ENCODE measurements around the gene C4B.
"Not testable (repeated sequence)": the region's sequence is repeated elsewhere in the genome, so short reads cannot be mapped to it uniquely, and the experiment has no call there.

C4B gene

DNA sequence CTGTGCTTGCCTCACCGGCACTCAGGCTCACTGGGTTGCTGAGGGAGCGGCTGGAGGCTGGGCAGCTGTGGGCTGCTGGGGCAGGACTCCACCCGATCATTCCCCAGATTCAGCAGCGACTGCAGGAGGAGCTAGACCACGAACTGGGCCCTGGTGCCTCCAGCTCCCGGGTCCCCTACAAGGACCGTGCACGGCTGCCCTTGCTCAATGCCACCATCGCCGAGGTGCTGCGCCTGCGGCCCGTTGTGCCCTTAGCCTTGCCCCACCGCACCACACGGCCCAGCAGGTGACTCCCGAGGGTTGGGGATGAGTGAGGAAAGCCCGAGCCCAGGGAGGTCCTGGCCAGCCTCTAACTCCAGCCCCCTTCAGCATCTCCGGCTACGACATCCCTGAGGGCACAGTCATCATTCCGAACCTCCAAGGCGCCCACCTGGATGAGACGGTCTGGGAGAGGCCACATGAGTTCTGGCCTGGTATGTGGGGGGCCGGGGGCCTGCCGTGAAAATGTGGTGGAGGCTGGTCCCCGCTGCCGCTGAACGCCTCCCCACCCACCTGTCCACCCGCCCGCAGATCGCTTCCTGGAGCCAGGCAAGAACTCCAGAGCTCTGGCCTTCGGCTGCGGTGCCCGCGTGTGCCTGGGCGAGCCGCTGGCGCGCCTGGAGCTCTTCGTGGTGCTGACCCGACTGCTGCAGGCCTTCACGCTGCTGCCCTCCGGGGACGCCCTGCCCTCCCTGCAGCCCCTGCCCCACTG lies 25.9 kb downstream of the C4B start:
- not testable (repeated sequence) for H3K4me3 ChIP-seq (ENCODE audit: low read depth in 1 of 2, low read length in 2 of 2); H3K9me3 ChIP-seq (ENCODE audit: low read length); H3K4me1 ChIP-seq (ENCODE audit: insufficient read depth, low read length)

DNA sequence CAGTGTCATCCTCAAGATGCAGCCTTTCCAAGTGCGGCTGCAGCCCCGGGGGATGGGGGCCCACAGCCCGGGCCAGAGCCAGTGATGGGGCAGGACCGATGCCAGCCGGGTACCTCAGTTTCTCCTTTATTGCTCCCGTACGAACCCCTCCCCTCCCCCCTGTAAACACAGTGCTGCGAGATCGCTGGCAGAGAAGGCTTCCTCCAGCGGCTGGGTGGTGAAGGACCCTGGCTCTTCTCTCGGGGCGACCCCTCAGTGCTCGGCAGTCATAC lies 26.4 kb downstream of the C4B start:
- H3K4me1 ChIP-seq (ENCODE audit: insufficient read depth, low read length); H3K4me3 ChIP-seq (ENCODE audit: low read depth in 1 of 2, low read length in 2 of 2); H3K36me3 ChIP-seq (ENCODE audit: insufficient read depth, low read length); H3K27ac ChIP-seq (ENCODE audit: low read depth, low read length); H3K9me3 ChIP-seq (ENCODE audit: low read length); H3K9ac ChIP-seq (ENCODE audit: low read length); H3K27me3 ChIP-seq (ENCODE audit: control insufficient read depth in 1 of 2, insufficient read depth in 2 of 2, low read length in 2 of 2): not testable (repeated sequence)

More for the DNA sequence above, 25.9 kb downstream of the C4B start:
- not testable (repeated sequence) for H3K9ac ChIP-seq (ENCODE audit: low read length); H3K27me3 ChIP-seq (ENCODE audit: control insufficient read depth in 1 of 2, insufficient read depth in 2 of 2, low read length in 2 of 2); H3K27ac ChIP-seq (ENCODE audit: low read depth, low read length); H3K36me3 ChIP-seq (ENCODE audit: insufficient read depth, low read length)

- H3K9me3 ChIP-seq (ENCODE audit: low read length); H3K27ac ChIP-seq (ENCODE audit: low read depth, low read length); H3K27me3 ChIP-seq (ENCODE audit: control insufficient read depth in 1 of 2, insufficient read depth in 2 of 2, low read length in 2 of 2); H3K9ac ChIP-seq (ENCODE audit: low read length); H3K4me1 ChIP-seq (ENCODE audit: insufficient read depth, low read length); H3K4me3 ChIP-seq (ENCODE audit: low read depth in 1 of 2, low read length in 2 of 2); H3K36me3 ChIP-seq (ENCODE audit: insufficient read depth, low read length): not testable (repeated sequence)
Observed at GRCh38 chr6:32041385-32041784, 26.8 kb downstream of the C4B start.

DNA sequence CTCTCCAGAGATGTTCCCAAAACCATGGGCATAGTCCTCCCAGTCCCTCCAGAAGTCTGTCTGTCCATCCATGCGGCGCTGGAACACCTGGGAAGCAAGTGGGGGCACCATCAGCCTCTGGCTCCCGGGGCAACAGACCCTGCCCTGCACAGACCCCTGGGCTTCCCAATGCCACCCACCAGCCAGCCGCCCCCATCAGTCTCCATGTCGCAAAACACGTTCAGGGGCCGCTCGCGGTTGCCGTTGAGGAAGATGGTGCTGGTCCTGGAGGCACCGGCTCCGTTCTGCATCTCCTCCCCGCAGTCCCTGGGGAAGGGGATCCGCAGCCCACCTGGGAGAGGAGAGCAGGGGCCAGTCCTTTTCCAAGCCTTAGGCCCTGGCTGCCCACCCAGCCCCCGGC lies 27.7 kb downstream of the C4B start:
- peaks cover 13% of the 10 kb centered on the region for H3K4me1 ChIP-seq (ENCODE audit: insufficient read depth, low read length)
- not testable (repeated sequence) for H3K27me3 ChIP-seq (ENCODE audit: control insufficient read depth in 1 of 2, insufficient read depth in 2 of 2, low read length in 2 of 2); H3K4me3 ChIP-seq (ENCODE audit: low read depth in 1 of 2, low read length in 2 of 2); H3K9me3 ChIP-seq (ENCODE audit: low read length); H3K36me3 ChIP-seq (ENCODE audit: insufficient read depth, low read length); H3K27ac ChIP-seq (ENCODE audit: low read depth, low read length); H3K9ac ChIP-seq (ENCODE audit: low read length)

- not testable (repeated sequence) for H3K36me3 ChIP-seq (ENCODE audit: insufficient read depth, low read length); H3K9me3 ChIP-seq (ENCODE audit: low read length); H3K27me3 ChIP-seq (ENCODE audit: control insufficient read depth in 1 of 2, insufficient read depth in 2 of 2, low read length in 2 of 2); H3K4me3 ChIP-seq (ENCODE audit: low read depth in 1 of 2, low read length in 2 of 2); H3K27ac ChIP-seq (ENCODE audit: low read depth, low read length); H3K9ac ChIP-seq (ENCODE audit: low read length)
- H3K4me1 ChIP-seq (ENCODE audit: insufficient read depth, low read length), result peaks cover 20% of the 10 kb centered on the region
Observed at GRCh38 chr6:32043589-32044380, 29.2 kb downstream of the C4B start.

DNA sequence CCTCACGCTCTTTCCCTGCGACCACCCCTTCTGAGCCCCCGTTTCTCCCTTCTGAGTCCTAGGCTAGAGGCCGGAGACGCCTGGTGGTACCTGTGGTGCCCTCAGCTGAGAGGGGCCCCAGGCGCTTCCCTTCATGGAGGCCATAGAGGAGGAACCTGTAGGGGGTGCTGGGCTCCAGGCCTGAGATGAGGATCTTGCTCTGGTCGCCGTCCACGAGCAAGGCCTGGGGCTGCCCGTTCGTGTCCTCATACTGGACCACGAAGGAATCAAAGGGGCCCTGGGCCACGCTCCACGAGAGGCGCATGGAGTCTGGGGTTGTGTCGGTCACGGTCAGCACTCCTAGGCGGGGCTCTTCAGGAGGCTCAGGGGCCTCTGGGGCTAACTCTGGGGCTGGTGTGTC lies 30.3 kb downstream of the C4B start:
- not testable (repeated sequence) for H3K36me3 ChIP-seq (ENCODE audit: insufficient read depth, low read length); H3K27me3 ChIP-seq (ENCODE audit: control insufficient read depth in 1 of 2, insufficient read depth in 2 of 2, low read length in 2 of 2); H3K4me3 ChIP-seq (ENCODE audit: low read depth in 1 of 2, low read length in 2 of 2); H3K9me3 ChIP-seq (ENCODE audit: low read length); H3K9ac ChIP-seq (ENCODE audit: low read length); H3K27ac ChIP-seq (ENCODE audit: low read depth, low read length)
- peaks cover 20% of the 10 kb centered on the region for H3K4me1 ChIP-seq (ENCODE audit: insufficient read depth, low read length)

DNA sequence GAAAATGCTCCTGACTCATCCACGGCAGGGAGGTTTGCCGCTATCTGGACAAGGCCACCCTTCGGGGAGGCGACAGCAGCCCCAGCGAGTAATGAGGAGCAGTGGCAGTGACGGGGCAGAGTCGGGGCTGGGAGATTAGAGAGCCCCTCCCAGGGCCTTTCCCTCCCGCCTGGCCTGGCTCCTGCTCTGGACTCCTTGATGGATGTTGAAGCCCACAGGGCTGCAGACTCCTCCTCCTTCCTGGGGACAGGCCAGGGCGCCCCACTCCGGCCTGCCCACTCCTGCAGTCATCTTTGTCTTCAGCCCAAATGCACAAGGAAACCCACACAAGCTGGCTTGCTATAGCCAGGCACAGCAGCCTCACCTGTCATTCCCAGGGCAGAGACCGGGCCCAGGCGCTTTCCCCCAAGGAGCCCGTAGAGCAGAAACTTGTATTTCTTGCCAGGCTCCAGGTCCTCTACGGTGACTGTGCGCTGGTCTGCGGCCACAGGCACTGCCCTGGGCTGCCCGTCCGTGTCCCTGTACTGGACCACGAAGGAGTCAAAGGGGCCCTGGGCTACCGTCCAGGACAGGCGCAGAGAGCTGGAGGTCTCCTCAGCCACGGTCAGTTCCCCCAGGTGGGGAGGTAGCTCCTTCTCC lies 31.3 kb downstream of the C4B start:
- H3K27me3 ChIP-seq (ENCODE audit: control insufficient read depth in 1 of 2, insufficient read depth in 2 of 2, low read length in 2 of 2), result no peaks in the 10 kb centered on the region
- no peak overlapping the region for H3K4me3 ChIP-seq (ENCODE audit: low read depth in 1 of 2, low read length in 2 of 2)
- H3K4me1 ChIP-seq (ENCODE audit: insufficient read depth, low read length), result peaks cover 20% of the 10 kb centered on the region
- H3K9ac ChIP-seq (ENCODE audit: low read length), result no peak overlapping the region
- no peaks in the 10 kb centered on the region for H3K36me3 ChIP-seq (ENCODE audit: insufficient read depth, low read length)
- peak overlapping the region; percentile 44 for H3K27ac ChIP-seq (ENCODE audit: low read depth, low read length)
- H3K9me3 ChIP-seq (ENCODE audit: low read length), result no peaks in the 10 kb centered on the region

GRCh38 chr6:32046450-32047083 lies 32.0 kb downstream of the C4B start:
- no peak overlapping the region for H3K9ac ChIP-seq (ENCODE audit: low read length)
- H3K27me3 ChIP-seq (ENCODE audit: control insufficient read depth in 1 of 2, insufficient read depth in 2 of 2, low read length in 2 of 2), result no peaks in the 10 kb centered on the region
- peak overlapping the region; percentile 44 for H3K27ac ChIP-seq (ENCODE audit: low read depth, low read length)
- no peaks in the 10 kb centered on the region for H3K9me3 ChIP-seq (ENCODE audit: low read length)
- H3K4me3 ChIP-seq (ENCODE audit: low read depth in 1 of 2, low read length in 2 of 2), result no peak overlapping the region
- H3K36me3 ChIP-seq (ENCODE audit: insufficient read depth, low read length), result no peaks in the 10 kb centered on the region
- H3K4me1 ChIP-seq (ENCODE audit: insufficient read depth, low read length), result peaks cover 20% of the 10 kb centered on the region

GRCh38 chr6:32047084-32047478 lies 32.5 kb downstream of the C4B start:
- H3K4me3 ChIP-seq (ENCODE audit: low read depth in 1 of 2, low read length in 2 of 2), result no peak overlapping the region
- no peaks in the 10 kb centered on the region for H3K9me3 ChIP-seq (ENCODE audit: low read length)
- no peaks in the 10 kb centered on the region for H3K36me3 ChIP-seq (ENCODE audit: insufficient read depth, low read length)
- H3K4me1 ChIP-seq (ENCODE audit: insufficient read depth, low read length), result peaks cover 20% of the 10 kb centered on the region
- H3K27me3 ChIP-seq (ENCODE audit: control insufficient read depth in 1 of 2, insufficient read depth in 2 of 2, low read length in 2 of 2), result no peaks in the 10 kb centered on the region
- H3K27ac ChIP-seq (ENCODE audit: low read depth, low read length), result peak overlapping the region; percentile 3
- H3K9ac ChIP-seq (ENCODE audit: low read length), result no peak overlapping the region

GRCh38 chr6:32047539-32047854 lies 32.9 kb downstream of the C4B start:
- H3K27me3 ChIP-seq (ENCODE audit: control insufficient read depth in 1 of 2, insufficient read depth in 2 of 2, low read length in 2 of 2), result no peaks in the 10 kb centered on the region
- H3K4me1 ChIP-seq (ENCODE audit: insufficient read depth, low read length), result peaks cover 20% of the 10 kb centered on the region
- H3K9me3 ChIP-seq (ENCODE audit: low read length), result no peaks in the 10 kb centered on the region
- H3K4me3 ChIP-seq (ENCODE audit: low read depth in 1 of 2, low read length in 2 of 2), result no peak overlapping the region
- H3K36me3 ChIP-seq (ENCODE audit: insufficient read depth, low read length), result no peaks in the 10 kb centered on the region
- peak overlapping the region; percentile 3 for H3K27ac ChIP-seq (ENCODE audit: low read depth, low read length)
- H3K9ac ChIP-seq (ENCODE audit: low read length), result no peak overlapping the region

DNA sequence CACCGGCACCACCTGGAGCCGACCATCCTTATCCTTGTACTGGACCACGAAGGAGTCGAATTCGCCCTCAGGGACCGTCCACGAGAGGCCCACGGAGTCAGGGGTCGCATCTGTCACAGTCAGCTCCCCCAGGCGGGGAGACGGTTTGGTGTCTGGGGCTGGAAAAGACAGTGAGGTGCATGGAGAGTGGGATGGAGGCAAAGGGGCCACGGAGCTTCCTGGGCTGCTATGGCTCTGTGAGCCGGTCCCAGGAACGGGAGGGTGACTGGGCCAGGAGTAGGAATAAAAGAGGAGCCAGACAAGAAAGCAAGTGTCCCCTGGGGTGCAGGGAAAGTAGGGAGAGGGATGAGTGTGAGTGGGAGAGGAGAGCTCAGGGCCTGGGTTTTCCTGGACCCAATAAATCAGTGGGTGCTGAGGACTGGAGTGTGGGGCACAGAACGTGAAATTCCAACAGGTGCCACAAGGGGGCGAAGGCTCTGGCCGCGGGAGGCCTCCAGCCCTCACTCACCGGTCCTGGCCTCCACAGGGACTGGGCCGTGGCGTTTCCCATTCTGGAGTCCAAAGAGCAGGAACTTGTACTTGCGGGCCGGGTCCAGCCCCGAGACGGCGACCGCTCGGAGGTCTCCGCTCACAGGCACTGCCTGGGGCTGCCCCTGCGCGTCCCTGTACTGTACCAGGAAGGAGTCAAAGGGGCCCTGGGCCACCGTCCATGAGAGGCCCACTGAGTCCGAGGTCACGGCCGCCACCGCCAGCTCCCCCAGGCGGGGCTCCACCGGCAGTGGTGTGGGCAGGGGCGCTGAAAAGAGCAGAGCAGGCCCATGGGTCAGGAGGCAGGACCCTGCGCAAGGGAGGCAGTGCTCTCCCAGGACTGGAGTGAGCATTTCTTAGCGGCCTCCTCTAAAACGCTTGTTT lies 33.5 kb downstream of the C4B start:
- H3K9me3 ChIP-seq (ENCODE audit: low read length), result no peaks in the 10 kb centered on the region
- H3K36me3 ChIP-seq (ENCODE audit: insufficient read depth, low read length), result no peaks in the 10 kb centered on the region
- no peaks in the 10 kb centered on the region for H3K27me3 ChIP-seq (ENCODE audit: control insufficient read depth in 1 of 2, insufficient read depth in 2 of 2, low read length in 2 of 2)
- H3K27ac ChIP-seq (ENCODE audit: low read depth, low read length), result no peak overlapping the region
- H3K9ac ChIP-seq (ENCODE audit: low read length), result no peak overlapping the region
- peaks cover 20% of the 10 kb centered on the region for H3K4me1 ChIP-seq (ENCODE audit: insufficient read depth, low read length)
- no peak overlapping the region for H3K4me3 ChIP-seq (ENCODE audit: low read depth in 1 of 2, low read length in 2 of 2)

Data from muscle layer of colon (tissue), 2 donors.